ENCODE results near the gene RHOC.

RHOC gene

GRCh38 chr1:112716133-112716720 lies 9.3 kb upstream of the RHOC start:
- peak; percentile 85 for DNase-seq

DNA sequence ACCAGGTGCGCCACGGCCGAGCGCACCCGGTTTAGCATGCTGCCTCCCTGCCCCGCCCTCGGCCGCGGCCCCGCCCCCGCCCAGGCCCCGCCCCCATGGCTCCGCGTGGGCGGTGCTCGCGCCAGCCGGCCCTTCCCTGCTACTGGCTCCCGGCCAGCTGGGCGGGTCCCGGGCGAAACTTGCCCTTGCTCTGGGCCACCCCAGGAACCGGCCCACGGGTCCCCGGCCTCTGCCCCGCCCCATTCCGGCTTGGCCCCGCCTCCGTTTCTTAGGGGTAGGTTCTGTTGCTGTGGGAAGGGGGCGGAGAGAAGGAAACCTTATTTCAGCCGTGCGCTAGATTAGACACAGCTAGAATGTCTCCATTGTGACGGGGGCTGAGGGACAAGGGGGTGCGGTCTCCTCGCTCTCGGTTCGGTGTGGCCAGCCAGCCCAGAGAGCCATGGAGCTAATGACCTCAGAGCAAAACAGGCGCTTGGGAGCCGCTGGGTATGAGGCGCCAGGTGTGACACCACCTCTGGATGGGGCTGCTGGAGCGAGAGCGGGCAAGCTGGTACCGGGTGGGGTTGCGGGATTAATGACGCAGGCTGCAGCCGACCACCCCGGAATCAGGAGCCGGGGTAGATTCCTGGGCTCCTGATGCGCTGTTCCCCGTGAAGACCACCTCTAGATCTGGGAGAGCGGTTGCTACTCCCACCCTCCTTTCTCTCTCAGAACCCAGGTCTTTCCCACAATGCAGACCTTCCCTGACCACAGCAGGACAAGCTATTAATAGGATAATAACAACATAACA lies 8.5 kb upstream of the RHOC start, which contains the start of gene PPM1J:
Gene PPM1J (minus strand): TSS at position 69 of the 790 bp plus-strand sequence. CDS start 31 bp downstream, at position 38.
- peak; percentile 91 for DNase-seq

DNA sequence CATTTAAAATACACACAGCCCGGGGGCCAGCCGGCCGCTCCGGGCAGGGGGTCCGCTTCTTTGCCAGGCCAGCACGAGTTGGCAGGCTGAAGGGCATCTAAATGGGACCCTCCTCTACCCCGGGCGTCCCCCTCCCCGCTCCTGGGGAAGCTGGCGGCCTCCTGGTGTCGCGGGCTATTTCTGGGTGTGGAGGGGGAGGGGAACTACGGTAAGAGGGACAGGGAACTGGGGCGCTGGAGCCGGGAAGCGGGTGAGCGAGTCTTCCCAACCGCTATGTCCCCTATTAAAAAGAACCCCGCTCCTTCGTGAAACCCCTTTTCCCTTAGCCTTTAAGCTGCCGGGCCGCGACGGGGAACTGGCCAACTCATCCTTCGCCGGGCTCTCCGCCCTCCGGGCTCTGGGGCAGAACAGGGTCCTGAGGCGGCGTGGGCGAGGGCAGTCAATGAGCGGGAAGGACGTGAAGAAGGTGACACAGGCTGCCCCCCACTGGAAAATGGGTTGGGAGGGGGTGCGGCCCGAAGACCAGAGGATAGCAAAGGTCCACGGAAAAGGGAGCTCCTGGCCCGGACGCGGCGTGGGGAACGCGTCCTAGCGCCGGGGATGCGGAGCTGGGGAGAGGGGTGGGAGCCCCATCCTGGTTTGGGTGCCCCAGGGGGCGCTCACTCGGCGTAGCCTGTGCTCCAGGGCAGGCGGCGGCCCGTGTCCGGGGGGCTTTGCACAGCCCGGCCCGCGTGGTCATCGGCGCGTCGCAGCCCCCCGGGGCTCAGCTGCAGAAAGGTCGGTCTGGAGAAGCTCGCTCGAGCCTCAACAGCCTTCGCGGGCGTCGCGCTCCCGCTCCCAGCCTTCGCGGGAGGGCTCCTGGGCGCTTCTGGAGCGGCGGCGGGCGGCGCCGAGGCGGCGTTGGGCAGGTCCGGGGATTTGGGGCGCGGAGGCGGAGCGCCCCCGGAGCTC lies 7.7 kb upstream of the RHOC start:
- DNase-seq, result no peak

GRCh38 chr1:112713466-112714312 lies 6.8 kb upstream of the RHOC start:
- DNase-seq, result no peak

GRCh38 chr1:112712701-112713128 lies 5.8 kb upstream of the RHOC start:
- no peak for DNase-seq

DNA sequence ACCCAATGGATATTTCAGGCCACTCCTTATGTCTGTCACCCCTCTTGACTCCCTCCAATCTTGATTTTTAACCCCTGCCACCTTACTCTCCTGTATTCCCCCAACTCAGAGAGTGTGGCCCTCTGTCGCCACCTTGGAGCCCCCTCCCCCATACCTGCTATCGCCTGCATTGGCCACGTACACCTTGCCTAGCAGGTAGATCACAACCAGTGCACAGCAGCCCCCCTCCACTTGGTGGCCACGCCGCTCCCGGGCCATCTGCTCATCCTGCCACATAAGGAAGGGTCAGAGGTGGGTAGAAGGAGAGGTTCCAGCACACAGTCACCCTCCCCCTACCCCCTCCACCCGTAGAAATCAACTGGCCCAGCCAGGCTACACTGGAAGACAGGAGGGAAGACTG lies 5.3 kb upstream of the RHOC start:
- DNase-seq, result no peak

- no peak for DNase-seq
Measured at GRCh38 chr1:112711670-112712069, 4.7 kb upstream of the RHOC start.

DNA sequence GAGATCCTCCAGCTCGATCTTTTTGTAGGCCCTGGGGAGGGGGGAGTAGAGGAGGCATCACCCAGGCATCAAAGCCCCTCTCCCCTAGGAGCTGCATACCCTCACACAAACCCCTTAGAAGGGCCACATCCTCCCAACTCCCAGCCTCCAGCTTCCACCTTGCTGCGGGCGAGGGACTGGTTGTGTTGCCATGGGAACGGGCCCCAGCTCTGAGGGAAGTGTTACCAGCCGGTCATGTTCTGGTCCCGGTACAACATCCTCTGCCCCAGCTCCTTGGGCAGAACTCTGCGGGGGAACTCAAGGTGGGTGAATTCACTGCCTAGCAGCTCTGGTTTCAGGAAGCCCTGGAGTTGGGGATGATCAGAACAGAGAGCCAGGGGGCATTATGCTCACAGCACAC lies 4.1 kb upstream of the RHOC start:
- no peak for DNase-seq

- no peak for DNase-seq
Measured at GRCh38 chr1:112710586-112710985, 3.7 kb upstream of the RHOC start.

GRCh38 chr1:112710159-112710558 lies 3.2 kb upstream of the RHOC start:
- DNase-seq, result no peak

- DNase-seq, result no peak
Measured at GRCh38 chr1:112708489-112708888, 1.6 kb upstream of the RHOC start.

- DNase-seq, result no peak
Measured at GRCh38 chr1:112708002-112708448, 1.1 kb upstream of the RHOC start.

GRCh38 chr1:112707221-112708001 lies 484 bp upstream of the RHOC start:
- peak; percentile 89 for DNase-seq

DNA sequence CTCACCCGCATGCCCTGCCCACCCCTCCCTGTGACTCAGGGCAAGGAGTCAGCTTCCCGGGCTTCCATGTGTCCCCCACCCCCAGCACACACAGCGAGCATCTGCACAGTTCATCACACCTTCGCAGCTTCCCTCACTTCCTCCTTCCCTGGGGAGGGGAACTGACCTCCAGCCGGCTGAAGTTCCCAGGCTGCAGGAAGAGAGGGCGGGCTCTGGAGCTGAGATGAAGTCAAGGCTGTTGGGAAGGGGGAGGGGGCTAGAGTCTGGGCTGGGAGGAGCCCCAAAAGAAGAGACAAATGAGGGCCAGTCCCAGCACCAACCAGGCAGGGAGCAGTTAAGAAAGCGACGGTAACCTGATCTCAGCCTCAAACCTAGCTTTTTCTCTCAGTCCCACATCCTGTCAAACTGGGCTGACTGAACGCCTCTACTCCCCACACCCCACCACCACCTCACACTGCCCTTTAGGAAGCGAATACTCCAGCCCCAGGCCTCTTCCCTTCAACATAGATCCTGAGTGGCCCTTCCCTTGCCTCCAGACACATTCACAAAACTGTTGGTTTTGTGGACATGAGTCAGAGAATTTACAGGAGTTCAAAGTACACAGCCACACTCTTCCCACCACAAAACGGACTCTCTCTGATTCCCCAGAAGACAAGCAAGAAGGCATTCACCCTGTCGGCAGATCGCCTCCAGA lies 1.8 kb downstream of the RHOC start:
- DNase-seq, result peak; percentile 99

- DNase-seq, result no peak
Measured at GRCh38 chr1:112704391-112704933, 2.5 kb downstream of the RHOC start.

DNA sequence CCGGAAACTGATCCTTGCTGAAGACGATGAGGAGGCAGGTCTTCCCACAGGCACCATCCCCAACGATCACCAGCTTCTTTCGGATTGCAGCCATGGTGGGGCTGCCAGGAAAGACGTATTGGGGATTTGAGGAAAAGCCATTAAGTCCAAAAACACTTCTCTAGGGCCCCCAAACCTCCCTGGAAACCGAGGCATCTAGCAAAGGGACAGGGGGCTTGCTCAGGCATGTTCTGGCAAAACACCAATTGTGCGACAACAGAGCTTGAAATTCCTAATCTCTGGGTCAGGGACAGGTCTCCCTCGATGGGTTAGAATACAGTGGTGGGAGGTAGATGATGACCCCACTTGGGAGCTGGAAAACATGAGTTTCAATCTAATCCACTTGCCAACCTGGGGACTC lies 3.2 kb downstream of the RHOC start:
- no peak for DNase-seq

GRCh38 chr1:112702420-112703261 lies 4.3 kb downstream of the RHOC start:
- no peak for DNase-seq

DNA sequence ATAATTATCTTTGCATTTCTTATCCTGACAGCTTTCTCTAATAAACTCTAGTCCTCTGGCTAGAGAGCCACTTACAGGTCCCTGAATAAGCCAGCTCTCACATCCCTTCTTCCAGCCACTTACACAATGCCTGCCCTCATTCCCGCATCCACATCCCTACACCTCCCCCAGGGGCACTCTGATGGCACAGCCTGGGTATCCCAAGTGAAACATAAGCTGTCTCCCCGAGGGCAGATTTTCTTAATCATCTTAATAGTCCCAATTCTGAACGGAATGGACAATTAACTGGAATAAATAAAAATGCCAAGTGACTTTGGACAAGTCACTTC lies 4.9 kb downstream of the RHOC start:
- DNase-seq, result no peak

- DNase-seq, result no peak
Measured at GRCh38 chr1:112701227-112702066, 5.5 kb downstream of the RHOC start.
